Neural crest cell (in vitro differentiated cells): ENCODE data around the gene TDRD3. TPM values are rescaled to one million over a fixed set of nuclear protein-coding genes. Genes with fewer than 3 reads are reported as not detected.

Experiments
- DNase-seq: peaks from one replicate; pipeline ENCODE4 v3.0.0; 2021; ENCODE audit warnings: low read depth, mixed read lengths, low spot score
- H3K27ac Mint-ChIP-seq: one replicate; pipeline ENCODE4 v1.8.0; 2021; ENCODE audit warnings: mild to moderate bottlenecking, mixed read lengths; ENCODE audit not compliant: unreplicated experiment
- H3K27me3 Mint-ChIP-seq: 2 replicates; pipeline ENCODE4 v1.8.0; 2021; ENCODE audit warnings: low read depth, mild to moderate bottlenecking, mixed read lengths
- H3K36me3 Mint-ChIP-seq: 2 replicates; pipeline ENCODE4 v1.8.0; 2021; ENCODE audit warnings: low read depth, mild to moderate bottlenecking, mixed read lengths
- H3K4me1 Mint-ChIP-seq: 2 replicates; pipeline ENCODE4 v1.8.0; 2021; ENCODE audit warnings: mixed read lengths
- H3K4me3 Mint-ChIP-seq: one replicate; pipeline ENCODE4 v1.8.0; 2021; ENCODE audit warnings: mild to moderate bottlenecking, mixed read lengths
- H3K9me3 Mint-ChIP-seq: 2 replicates; pipeline ENCODE4 v1.8.0; 2021; ENCODE audit warnings: mixed read lengths
- total RNA-seq: library from RNA; stranded (reverse); gene quantifications from 2 replicates; pipeline ENCODE4 v1.2.1, GENCODE V29; 2021
- TF ChIP-seq, protein P1 (sequence below): fragments of 200-600 bp; sonication (generic); conservative IDR thresholded peaks from 2 replicates; pipeline ENCODE4 v1.5.0; 2021; ENCODE audit warnings: antibody characterized with exemption, mild to moderate bottlenecking

The TDRD3 gene
- total RNA-seq, 1 donor from 2014 or later = 20.3 TPM

DNA sequence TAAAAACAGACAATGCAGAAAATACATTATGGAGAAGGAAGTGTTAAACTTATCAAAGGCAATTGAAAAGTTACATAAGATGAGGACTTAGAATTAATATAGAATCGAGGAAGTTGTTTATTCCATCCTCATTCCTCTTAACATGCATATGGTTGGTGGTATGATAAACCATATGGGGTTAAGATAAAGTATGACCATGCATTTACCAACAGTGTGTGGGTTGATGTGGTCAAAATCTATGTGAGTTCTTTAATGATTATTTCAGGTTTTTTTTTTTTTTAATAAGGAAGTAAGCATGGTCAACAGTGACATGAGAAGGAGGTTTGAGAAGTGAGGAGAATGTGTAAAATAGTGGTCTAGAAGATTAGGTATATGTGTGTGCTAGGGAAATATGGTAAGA is 94.5 kb downstream of the TDRD3 start:
- H3K4me1 Mint-ChIP-seq = no peaks in the 10 kb centered on the region
- H3K27ac Mint-ChIP-seq = no peak overlapping the region
- H3K9me3 Mint-ChIP-seq = peaks cover 21% of the 10 kb centered on the region
- H3K27me3 Mint-ChIP-seq = no peaks in the 10 kb centered on the region
- TF ChIP-seq, protein P1, sequence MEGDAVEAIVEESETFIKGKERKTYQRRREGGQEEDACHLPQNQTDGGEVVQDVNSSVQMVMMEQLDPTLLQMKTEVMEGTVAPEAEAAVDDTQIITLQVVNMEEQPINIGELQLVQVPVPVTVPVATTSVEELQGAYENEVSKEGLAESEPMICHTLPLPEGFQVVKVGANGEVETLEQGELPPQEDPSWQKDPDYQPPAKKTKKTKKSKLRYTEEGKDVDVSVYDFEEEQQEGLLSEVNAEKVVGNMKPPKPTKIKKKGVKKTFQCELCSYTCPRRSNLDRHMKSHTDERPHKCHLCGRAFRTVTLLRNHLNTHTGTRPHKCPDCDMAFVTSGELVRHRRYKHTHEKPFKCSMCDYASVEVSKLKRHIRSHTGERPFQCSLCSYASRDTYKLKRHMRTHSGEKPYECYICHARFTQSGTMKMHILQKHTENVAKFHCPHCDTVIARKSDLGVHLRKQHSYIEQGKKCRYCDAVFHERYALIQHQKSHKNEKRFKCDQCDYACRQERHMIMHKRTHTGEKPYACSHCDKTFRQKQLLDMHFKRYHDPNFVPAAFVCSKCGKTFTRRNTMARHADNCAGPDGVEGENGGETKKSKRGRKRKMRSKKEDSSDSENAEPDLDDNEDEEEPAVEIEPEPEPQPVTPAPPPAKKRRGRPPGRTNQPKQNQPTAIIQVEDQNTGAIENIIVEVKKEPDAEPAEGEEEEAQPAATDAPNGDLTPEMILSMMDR = no peak
- H3K4me3 Mint-ChIP-seq = no peak overlapping the region
- no peak for DNase-seq
- H3K36me3 Mint-ChIP-seq = peaks cover 56% of the 10 kb centered on the region

DNA sequence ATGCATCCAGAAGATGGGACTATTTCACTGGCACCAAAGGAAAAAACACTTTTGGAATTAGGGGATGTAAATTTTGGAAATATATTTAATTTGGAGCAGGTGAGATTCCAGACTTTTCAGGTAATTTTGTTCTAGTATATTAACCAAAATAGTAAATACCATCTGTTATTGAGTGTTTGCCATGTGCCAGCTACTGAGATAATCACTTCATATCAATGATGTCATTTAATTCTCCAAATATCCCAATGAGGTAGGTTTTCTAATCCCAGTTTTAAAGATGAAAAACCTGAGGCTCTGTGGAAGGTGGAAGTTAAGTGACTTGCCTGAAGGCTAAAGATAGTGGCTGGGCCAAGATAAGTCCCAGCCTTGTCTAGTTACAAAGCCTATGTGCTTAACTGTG is 95.2 kb downstream of the TDRD3 start:
- Mint-ChIP-seq H3K36me3 (peaks cover 59% of the 10 kb centered on the region), H3K27me3 (no peaks in the 10 kb centered on the region), H3K9me3 (peaks cover 24% of the 10 kb centered on the region), H3K27ac (no peak overlapping the region), H3K4me1 (no peaks in the 10 kb centered on the region), H3K4me3 (no peak overlapping the region)
- no peak for DNase-seq
- TF ChIP-seq, protein P1 = no peak

DNA sequence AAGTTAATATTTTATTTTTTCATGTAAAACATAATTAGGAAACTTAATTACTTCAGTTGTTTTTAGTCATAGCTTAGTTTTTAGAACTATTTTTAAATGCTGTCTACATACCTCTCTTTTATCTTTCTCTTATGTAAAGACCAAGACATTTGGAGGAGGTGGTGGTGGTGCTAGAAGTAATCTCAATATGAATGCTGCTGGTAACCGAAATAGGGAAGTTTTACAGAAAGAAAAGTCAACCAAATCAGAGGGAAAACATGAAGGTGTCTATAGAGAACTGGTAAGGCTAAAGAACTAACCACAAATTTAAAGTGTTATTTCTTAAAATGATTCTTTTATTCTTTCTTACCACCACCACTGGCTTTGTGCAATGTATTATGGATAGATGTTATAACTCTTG is 97.3 kb downstream of the TDRD3 start:
- no peak for DNase-seq
- no peaks in the 10 kb centered on the region for H3K27me3 Mint-ChIP-seq
- peaks cover 17% of the 10 kb centered on the region for H3K9me3 Mint-ChIP-seq
- H3K4me1 Mint-ChIP-seq = no peaks in the 10 kb centered on the region
- no peak overlapping the region for H3K27ac Mint-ChIP-seq
- no peak overlapping the region for H3K4me3 Mint-ChIP-seq
- peaks cover 63% of the 10 kb centered on the region for H3K36me3 Mint-ChIP-seq
- TF ChIP-seq, protein P1 = no peak

DNA sequence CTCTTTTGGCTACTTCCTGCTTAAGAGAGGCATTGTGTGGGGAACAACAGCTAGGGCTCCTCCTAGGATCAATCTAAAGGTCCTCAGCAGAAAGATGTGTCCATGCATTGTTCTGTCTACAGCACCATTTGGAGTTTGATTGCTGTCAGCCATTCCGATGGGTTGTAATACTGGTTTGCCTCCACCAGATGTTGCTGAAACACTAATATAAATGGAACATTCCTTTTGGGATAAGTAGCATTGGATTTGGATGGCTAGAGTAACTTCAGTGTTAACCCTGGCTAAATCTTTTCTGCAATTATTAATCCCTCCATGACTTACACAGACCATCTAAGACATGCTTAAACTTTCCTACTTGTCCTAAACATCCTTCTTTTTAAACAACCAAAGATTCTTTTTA is 104.2 kb downstream of the TDRD3 start:
- Mint-ChIP-seq H3K9me3 (peaks cover 26% of the 10 kb centered on the region), H3K27me3 (no peaks in the 10 kb centered on the region), H3K4me3 (no peak overlapping the region), H3K36me3 (peaks cover 82% of the 10 kb centered on the region), H3K4me1 (no peaks in the 10 kb centered on the region), H3K27ac (no peak overlapping the region)
- no peak for DNase-seq
- TF ChIP-seq, protein P1 = no peak

DNA sequence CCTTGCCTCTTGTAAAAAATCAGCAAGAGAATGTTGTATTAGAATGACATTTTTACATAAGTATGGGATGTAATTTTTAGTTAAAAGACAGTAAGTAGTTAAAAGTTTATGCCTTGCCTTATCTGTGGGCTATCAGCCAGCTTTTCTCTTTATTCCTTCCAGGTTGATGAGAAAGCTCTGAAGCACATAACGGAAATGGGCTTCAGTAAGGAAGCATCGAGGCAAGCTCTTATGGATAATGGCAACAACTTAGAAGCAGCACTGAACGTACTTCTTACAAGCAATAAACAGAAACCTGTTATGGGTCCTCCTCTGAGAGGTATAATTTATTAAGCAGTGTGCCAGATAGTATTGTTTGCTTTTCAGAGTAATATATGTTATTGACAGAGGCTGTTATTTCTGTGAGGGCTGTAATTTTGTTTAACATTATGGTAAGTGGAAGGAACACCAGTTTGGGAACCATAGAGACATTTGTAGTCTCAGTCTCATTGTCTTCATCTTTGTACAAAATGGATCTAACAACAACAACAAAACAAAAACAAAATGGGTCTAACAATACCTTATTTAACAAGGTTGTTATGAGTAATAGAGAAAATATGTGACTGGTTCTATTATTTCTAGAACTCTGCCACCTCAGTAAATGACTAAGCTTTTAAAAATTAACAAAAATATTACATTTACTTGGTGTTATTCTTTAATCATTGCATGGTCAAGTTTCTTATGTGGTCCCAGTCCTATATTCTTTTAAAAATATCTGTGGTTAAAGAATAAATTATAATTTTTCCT is 112.8 kb downstream of the TDRD3 start:
- H3K9me3 Mint-ChIP-seq = peaks cover 20% of the 10 kb centered on the region
- DNase-seq = no peak
- H3K4me1 Mint-ChIP-seq = peaks cover 4% of the 10 kb centered on the region
- no peaks in the 10 kb centered on the region for H3K27me3 Mint-ChIP-seq
- TF ChIP-seq, protein P1 = no peak
- H3K4me3 Mint-ChIP-seq = no peak overlapping the region
- H3K36me3 Mint-ChIP-seq = peaks cover 46% of the 10 kb centered on the region
- H3K27ac Mint-ChIP-seq = no peak overlapping the region
